ENCODE data around the gene C1QB. TPM values are rescaled to one million over a fixed set of nuclear protein-coding genes. Genes with fewer than 3 reads are reported as not detected.

Gene C1QB
- polyA plus RNA-seq, 1 donor, result 73.0 TPM

DNA sequence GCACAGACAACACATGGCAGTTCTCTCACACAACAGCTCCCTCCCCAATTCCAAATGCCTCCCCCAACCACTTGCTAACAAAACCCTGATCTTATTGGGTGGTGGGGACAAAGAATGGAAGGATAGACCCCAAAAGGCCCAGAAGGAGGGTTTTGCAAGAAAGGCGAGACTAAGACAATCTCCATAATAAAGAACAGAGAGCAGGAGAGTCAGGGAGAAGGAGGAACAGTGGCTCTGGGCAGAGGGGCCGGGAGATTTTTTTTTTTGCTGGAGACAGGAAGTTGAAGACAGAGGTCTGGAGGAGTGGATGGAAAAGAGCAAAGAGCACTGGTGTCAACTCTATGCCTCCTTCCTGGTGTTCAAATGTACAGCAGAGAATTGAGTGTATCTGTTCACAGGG is 23.1 kb upstream of the C1QB start:
- H3K27me3 ChIP-seq (ENCODE audit: control insufficient read depth, insufficient read depth, low read length), result peaks cover 29% of the 10 kb centered on the region
- H3K9me3 ChIP-seq (ENCODE audit: control insufficient read depth, low read depth, low read length), result no peaks in the 10 kb centered on the region
- no peak overlapping the region for H3K27ac ChIP-seq (ENCODE audit: low read length)
- DNase-seq, result no peak
- no peak overlapping the region for H3K4me3 ChIP-seq (ENCODE audit: low read length)
- no peaks in the 10 kb centered on the region for H3K4me1 ChIP-seq (ENCODE audit: control insufficient read depth, insufficient read depth, low read length)
- H3K36me3 ChIP-seq (ENCODE audit: control insufficient read depth, insufficient read depth, low read length), result no peaks in the 10 kb centered on the region
- 29% methylated on average over 1 of the region's 2 CpGs for WGBS (ENCODE audit: insufficient coverage, low lambda C conversion rate)

DNA sequence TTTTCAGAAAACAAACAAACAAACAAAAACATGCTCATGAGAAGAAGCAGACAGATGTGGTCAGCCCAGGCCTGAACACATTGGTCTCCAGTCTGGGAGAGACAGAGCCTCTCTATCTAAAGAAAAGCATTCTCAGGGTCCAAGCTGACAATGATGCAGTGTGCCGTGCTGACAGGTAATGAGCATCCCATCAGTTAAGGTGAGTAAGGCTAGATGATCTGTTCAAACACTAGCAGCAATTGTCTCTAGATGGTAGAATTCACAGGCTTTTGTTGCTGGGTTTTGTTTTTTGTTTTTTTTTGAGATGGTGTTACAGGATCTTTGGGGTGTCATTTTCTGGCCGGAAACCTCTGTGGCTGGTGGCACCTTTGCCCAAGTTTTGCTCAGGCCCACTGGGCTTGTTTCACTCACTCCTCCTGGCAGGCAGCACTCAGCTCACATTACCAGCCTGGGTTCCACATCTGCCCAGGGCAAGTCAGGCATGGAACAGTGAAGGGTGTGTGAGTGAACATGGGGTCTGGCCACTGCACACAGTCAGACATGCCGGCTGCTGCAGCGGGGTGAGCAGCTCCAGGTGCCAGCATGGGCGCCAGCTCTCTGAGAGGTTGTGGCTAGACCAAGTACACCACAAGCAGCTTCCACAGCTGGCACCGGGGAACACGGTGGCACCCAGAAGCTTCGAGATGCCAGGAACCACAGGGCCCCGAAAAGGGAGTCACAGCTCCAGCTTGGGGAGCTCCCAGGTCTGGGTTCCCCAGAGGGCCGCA is 19.2 kb upstream of the C1QB start:
- no peaks in the 10 kb centered on the region for H3K4me1 ChIP-seq (ENCODE audit: control insufficient read depth, insufficient read depth, low read length)
- no peaks in the 10 kb centered on the region for H3K9me3 ChIP-seq (ENCODE audit: control insufficient read depth, low read depth, low read length)
- peaks cover 7% of the 10 kb centered on the region for H3K27me3 ChIP-seq (ENCODE audit: control insufficient read depth, insufficient read depth, low read length)
- WGBS (ENCODE audit: insufficient coverage, low lambda C conversion rate), result no CpG with 5 or more reads among the region's 10 CpGs
- no peaks in the 10 kb centered on the region for H3K36me3 ChIP-seq (ENCODE audit: control insufficient read depth, insufficient read depth, low read length)
- no peak overlapping the region for H3K27ac ChIP-seq (ENCODE audit: low read length)
- no peak for DNase-seq
- H3K4me3 ChIP-seq (ENCODE audit: low read length), result no peak overlapping the region

DNA sequence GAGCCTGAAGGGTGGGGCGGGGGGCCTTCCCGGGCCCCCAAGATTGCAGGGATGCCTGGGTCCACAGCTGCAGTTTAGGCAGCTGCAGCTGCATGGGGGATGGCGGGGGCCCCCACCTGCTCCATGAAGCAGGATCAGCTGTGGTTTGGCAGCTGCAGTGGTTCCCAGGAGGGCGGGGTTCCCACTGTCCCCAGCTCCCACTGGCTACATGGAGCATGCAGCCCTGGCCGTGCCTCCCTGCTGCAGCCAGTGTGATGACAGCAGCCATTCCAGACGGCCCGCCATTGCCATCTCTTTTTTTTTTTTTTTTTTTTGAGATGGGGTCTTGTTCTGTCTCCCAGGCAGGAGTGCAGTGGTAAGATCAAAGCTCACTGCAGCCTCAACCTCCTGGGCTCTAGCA is 17.6 kb upstream of the C1QB start:
- H3K27ac ChIP-seq (ENCODE audit: low read length), result no peak overlapping the region
- WGBS (ENCODE audit: insufficient coverage, low lambda C conversion rate), result no CpG with 5 or more reads among the region's 7 CpGs

DNA sequence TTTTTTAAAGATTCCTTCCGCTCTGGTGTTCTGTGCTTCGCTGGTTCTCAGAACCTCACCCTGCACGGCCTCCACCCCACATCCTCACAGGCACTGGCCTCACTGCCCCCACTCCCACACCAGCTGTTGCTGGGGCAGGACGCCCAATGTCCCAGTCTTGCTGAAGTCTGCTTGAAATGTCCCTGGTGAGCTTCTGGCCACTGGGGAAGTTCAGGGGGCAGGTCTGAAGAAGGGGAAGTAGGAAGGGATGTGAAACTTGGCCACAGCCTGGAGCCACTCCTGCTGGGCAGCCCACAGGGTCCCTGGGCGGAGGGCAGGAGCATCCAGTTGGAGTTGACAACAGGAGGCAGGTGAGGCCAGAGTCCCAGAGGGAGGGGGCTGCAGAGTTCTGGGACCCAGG is 16.7 kb upstream of the C1QB start, which contains the start of gene C1QA:
C1QA (plus strand) TSS at position 276 of the 400 bp plus-strand sequence. CDS start 989 bp downstream, outside the sequence.
- Histone ChIP-seq H3K36me3 (ENCODE audit: control insufficient read depth, insufficient read depth, low read length) (no peaks in the 10 kb centered on the region), H3K27ac (ENCODE audit: low read length) (no peak within 1 kb of the TSS), H3K27me3 (ENCODE audit: control insufficient read depth, insufficient read depth, low read length) (peaks cover 3% of the 10 kb centered on the region), H3K4me3 (ENCODE audit: low read length) (peak within 1 kb of the TSS; percentile 23), H3K9me3 (ENCODE audit: control insufficient read depth, low read depth, low read length) (no peaks in the 10 kb centered on the region), H3K4me1 (ENCODE audit: control insufficient read depth, insufficient read depth, low read length) (no peaks in the 10 kb centered on the region)
- no peak for DNase-seq
- WGBS (ENCODE audit: insufficient coverage, low lambda C conversion rate), result no CpG with 5 or more reads among the region's 5 CpGs

More for the DNA sequence above, 17.6 kb upstream of the C1QB start:
- Histone ChIP-seq H3K4me3 (ENCODE audit: low read length) (no peak overlapping the region), H3K9me3 (ENCODE audit: control insufficient read depth, low read depth, low read length) (no peaks in the 10 kb centered on the region), H3K4me1 (ENCODE audit: control insufficient read depth, insufficient read depth, low read length) (no peaks in the 10 kb centered on the region), H3K36me3 (ENCODE audit: control insufficient read depth, insufficient read depth, low read length) (no peaks in the 10 kb centered on the region), H3K27me3 (ENCODE audit: control insufficient read depth, insufficient read depth, low read length) (peaks cover 3% of the 10 kb centered on the region)
- DNase-seq, result no peak

DNA sequence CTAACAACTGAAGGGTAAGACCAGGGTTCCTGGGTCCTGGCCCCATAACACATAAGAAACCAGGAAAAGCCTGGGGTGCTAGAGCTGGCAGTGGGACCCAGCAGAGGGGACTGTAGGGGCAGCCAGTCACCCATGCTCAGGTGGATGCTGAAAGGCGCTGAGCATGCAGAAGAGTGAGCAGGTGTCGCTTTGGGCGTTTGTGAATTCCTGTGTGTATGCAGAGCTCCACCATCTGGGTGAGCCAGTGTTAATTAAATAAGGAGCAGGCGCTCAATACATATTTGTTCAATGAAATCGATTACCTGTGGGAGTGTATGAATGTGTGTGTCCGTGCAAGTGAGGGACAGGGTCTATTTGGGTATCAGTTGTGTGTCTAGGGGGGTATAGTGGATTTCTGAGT is 16.1 kb upstream of the C1QB start:
- Histone ChIP-seq H3K4me3 (ENCODE audit: low read length) (peak overlapping the region; percentile 23), H3K36me3 (ENCODE audit: control insufficient read depth, insufficient read depth, low read length) (no peaks in the 10 kb centered on the region), H3K27me3 (ENCODE audit: control insufficient read depth, insufficient read depth, low read length) (peaks cover 7% of the 10 kb centered on the region), H3K4me1 (ENCODE audit: control insufficient read depth, insufficient read depth, low read length) (no peaks in the 10 kb centered on the region), H3K27ac (ENCODE audit: low read length) (no peak overlapping the region), H3K9me3 (ENCODE audit: control insufficient read depth, low read depth, low read length) (no peaks in the 10 kb centered on the region)
- WGBS (ENCODE audit: insufficient coverage, low lambda C conversion rate), result no CpG with 5 or more reads among the region's 6 CpGs
- no peak for DNase-seq

DNA sequence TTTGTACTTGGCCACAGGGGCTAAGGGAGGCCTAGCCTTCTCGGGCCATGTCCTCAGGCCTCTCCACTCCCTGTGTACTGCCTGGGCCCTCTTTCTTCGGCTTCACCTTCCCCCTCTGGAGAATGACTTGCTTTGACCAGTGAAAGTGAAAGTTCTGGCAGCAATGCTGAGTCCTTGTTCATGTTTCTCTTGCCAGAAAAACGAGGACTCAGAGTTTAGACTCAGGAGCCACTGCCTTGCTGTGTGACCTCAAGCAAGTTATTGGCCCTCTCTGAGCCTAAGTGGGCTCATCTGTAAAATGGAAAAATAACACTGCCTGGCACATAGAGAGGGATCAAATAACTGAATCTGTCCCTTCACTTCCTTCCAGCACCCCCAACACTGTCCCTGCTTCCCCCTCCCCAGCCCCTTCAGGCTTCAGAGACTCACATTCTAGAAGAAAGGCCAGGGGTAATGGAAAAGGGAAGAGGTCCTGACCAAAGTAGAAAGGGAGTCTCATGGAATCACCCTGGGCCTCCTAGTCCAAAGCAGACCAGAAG is 15.1 kb upstream of the C1QB start:
- Histone ChIP-seq H3K36me3 (ENCODE audit: control insufficient read depth, insufficient read depth, low read length) (no peaks in the 10 kb centered on the region), H3K27me3 (ENCODE audit: control insufficient read depth, insufficient read depth, low read length) (peaks cover 7% of the 10 kb centered on the region), H3K4me3 (ENCODE audit: low read length) (no peak overlapping the region), H3K9me3 (ENCODE audit: control insufficient read depth, low read depth, low read length) (no peaks in the 10 kb centered on the region), H3K4me1 (ENCODE audit: control insufficient read depth, insufficient read depth, low read length) (no peaks in the 10 kb centered on the region), H3K27ac (ENCODE audit: low read length) (no peak overlapping the region)
- no peak for DNase-seq
- WGBS (ENCODE audit: insufficient coverage, low lambda C conversion rate), result no CpG with 5 or more reads among the region's 3 CpGs

DNA sequence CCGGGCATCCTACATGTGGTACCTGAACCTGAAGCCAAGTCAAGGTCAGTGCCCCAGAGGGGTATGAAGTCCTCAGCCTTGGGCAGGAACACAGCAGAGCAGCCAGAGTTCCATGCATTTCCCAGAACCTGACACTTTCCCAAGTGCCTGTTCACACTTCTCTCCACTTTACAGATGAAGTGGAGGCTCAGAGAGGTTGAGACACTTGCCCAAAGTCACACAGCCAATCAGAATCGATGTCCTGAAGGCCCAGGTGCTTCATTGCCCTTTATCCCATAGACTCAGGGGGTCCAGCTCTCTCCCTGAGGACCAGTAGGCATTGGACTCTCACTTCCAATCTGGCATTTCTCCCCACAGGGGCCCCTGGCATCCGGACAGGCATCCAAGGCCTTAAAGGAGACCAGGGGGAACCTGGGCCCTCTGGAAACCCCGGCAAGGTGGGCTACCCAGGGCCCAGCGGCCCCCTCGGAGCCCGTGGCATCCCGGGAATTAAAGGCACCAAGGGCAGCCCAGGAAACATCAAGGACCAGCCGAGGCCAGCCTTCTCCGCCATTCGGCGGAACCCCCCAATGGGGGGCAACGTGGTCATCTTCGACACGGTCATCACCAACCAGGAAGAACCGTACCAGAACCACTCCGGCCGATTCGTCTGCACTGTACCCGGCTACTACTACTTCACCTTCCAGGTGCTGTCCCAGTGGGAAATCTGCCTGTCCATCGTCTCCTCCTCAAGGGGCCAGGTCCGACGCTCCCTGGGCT is 14.4 kb upstream of the C1QB start:
- no peak for DNase-seq
- Histone ChIP-seq H3K4me3 (ENCODE audit: low read length) (no peak overlapping the region), H3K27ac (ENCODE audit: low read length) (no peak overlapping the region), H3K27me3 (ENCODE audit: control insufficient read depth, insufficient read depth, low read length) (peaks cover 7% of the 10 kb centered on the region), H3K36me3 (ENCODE audit: control insufficient read depth, insufficient read depth, low read length) (no peaks in the 10 kb centered on the region), H3K4me1 (ENCODE audit: control insufficient read depth, insufficient read depth, low read length) (no peaks in the 10 kb centered on the region), H3K9me3 (ENCODE audit: control insufficient read depth, low read depth, low read length) (no peaks in the 10 kb centered on the region)
- no CpG with 5 or more reads among the region's 23 CpGs for WGBS (ENCODE audit: insufficient coverage, low lambda C conversion rate)

DNA sequence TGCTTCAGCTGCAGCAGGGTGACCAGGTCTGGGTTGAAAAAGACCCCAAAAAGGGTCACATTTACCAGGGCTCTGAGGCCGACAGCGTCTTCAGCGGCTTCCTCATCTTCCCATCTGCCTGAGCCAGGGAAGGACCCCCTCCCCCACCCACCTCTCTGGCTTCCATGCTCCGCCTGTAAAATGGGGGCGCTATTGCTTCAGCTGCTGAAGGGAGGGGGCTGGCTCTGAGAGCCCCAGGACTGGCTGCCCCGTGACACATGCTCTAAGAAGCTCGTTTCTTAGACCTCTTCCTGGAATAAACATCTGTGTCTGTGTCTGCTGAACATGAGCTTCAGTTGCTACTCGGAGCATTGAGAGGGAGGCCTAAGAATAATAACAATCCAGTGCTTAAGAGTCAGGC is 13.8 kb upstream of the C1QB start:
- Histone ChIP-seq H3K4me3 (ENCODE audit: low read length) (no peak overlapping the region), H3K27me3 (ENCODE audit: control insufficient read depth, insufficient read depth, low read length) (peaks cover 7% of the 10 kb centered on the region), H3K27ac (ENCODE audit: low read length) (no peak overlapping the region)

DNA sequence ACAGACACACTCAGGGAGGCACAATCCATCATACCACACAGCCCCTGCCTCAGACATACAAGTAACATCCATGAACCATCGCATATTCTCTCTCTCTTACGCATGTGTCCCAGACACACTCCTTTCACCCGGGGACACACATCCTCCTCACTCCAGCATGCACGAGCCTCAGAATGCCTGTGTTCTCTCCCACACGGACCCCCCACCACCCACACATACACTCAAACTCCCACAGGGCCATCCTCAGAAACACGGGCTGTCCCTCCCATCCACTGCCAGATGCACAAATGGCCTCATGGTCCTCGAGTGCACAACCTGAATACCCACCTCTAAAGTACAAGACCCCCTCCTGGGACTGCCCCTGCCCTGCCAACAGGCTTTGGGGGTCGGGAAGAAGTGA is 11.8 kb upstream of the C1QB start:
- 76% methylated on average over 4 of the region's 8 CpGs for WGBS (ENCODE audit: insufficient coverage, low lambda C conversion rate)
- no peak overlapping the region for H3K4me3 ChIP-seq (ENCODE audit: low read length)

More for the DNA sequence above, 13.8 kb upstream of the C1QB start:
- H3K9me3 ChIP-seq (ENCODE audit: control insufficient read depth, low read depth, low read length), result no peaks in the 10 kb centered on the region
- no peaks in the 10 kb centered on the region for H3K4me1 ChIP-seq (ENCODE audit: control insufficient read depth, insufficient read depth, low read length)
- DNase-seq, result no peak
- no CpG with 5 or more reads among the region's 8 CpGs for WGBS (ENCODE audit: insufficient coverage, low lambda C conversion rate)
- no peaks in the 10 kb centered on the region for H3K36me3 ChIP-seq (ENCODE audit: control insufficient read depth, insufficient read depth, low read length)

DNA sequence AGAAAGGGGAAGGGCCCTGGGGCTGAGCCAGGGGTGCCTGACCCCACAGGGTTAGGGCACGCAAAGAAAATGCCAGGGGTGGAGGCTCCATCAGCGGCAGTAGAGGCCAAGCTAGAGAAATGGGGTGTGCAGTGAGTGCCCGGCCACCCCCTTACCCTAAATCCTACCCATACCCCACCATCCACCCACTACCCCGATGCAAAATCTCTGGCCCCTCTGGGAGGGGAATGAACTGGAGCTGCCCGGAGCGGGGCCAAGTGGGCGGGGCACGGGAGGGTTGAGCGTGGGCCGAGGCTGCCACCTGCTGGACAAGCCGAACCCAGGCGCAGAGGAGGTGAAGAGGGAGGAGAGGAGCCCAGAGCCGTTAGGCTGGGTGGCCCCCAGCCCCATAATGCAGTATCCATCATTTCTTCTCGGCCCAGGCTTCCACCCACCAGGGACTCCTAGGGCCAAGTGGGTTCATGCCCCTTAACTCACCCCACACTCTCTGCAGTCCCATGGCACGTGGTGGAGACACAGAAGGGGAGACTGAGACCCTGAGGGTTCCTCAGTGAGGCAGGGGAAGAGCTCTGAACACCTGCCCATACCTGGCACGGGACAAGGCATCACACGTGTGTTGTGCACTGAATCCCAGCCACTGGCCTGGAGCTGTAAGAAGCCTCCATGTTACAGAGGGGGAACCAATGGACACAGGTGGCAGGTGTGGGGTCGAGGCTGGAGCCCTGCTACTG is 11.0 kb upstream of the C1QB start:
- peak; percentile 16 to 33 for DNase-seq
- Histone ChIP-seq H3K4me3 (ENCODE audit: low read length) (no peak overlapping the region), H3K4me1 (ENCODE audit: control insufficient read depth, insufficient read depth, low read length) (no peaks in the 10 kb centered on the region), H3K9me3 (ENCODE audit: control insufficient read depth, low read depth, low read length) (no peaks in the 10 kb centered on the region), H3K36me3 (ENCODE audit: control insufficient read depth, insufficient read depth, low read length) (no peaks in the 10 kb centered on the region), H3K27me3 (ENCODE audit: control insufficient read depth, insufficient read depth, low read length) (peaks cover 7% of the 10 kb centered on the region), H3K27ac (ENCODE audit: low read length) (no peak overlapping the region)
- no CpG with 5 or more reads among the region's 18 CpGs for WGBS (ENCODE audit: insufficient coverage, low lambda C conversion rate)

More for the DNA sequence above, 11.8 kb upstream of the C1QB start:
- no peak overlapping the region for H3K27ac ChIP-seq (ENCODE audit: low read length)
- DNase-seq, result no peak
- H3K27me3 ChIP-seq (ENCODE audit: control insufficient read depth, insufficient read depth, low read length), result peaks cover 7% of the 10 kb centered on the region
- no peaks in the 10 kb centered on the region for H3K36me3 ChIP-seq (ENCODE audit: control insufficient read depth, insufficient read depth, low read length)
- H3K9me3 ChIP-seq (ENCODE audit: control insufficient read depth, low read depth, low read length), result no peaks in the 10 kb centered on the region
- no peaks in the 10 kb centered on the region for H3K4me1 ChIP-seq (ENCODE audit: control insufficient read depth, insufficient read depth, low read length)
